Measurements from ENCODE around the gene XRCC3.

DNA sequence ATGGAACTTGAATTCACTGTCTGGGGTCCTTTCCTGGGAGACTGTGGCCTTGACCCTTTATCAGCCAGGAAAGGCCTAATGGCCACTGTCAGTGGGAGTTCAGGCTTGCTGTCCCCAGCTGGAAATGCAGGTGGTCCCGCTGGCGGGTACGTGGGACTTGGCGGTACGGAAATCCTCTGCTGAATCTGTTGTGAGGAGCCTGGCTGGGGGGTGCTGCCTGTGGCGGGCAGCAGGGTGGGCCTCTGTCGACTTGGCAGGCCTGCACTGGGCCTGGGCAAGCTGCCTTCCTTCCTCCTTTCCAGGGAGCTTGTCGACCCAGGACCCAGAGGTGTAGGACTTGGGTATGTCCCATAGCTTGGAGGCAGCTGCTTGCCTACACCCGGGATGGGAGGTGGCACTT lies 26.6 kb upstream of the XRCC3 start:
- TF ChIP-seq, protein P1, sequence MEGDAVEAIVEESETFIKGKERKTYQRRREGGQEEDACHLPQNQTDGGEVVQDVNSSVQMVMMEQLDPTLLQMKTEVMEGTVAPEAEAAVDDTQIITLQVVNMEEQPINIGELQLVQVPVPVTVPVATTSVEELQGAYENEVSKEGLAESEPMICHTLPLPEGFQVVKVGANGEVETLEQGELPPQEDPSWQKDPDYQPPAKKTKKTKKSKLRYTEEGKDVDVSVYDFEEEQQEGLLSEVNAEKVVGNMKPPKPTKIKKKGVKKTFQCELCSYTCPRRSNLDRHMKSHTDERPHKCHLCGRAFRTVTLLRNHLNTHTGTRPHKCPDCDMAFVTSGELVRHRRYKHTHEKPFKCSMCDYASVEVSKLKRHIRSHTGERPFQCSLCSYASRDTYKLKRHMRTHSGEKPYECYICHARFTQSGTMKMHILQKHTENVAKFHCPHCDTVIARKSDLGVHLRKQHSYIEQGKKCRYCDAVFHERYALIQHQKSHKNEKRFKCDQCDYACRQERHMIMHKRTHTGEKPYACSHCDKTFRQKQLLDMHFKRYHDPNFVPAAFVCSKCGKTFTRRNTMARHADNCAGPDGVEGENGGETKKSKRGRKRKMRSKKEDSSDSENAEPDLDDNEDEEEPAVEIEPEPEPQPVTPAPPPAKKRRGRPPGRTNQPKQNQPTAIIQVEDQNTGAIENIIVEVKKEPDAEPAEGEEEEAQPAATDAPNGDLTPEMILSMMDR (IDR thresholded peaks at IDR 0.05; ENCODE audit: poor library complexity) = no peak
- no peak for TF ChIP-seq EZH2 (IDR thresholded peaks at IDR 0.05; ENCODE audit: borderline replicate concordance)
